Muscle of leg (tissue), 11 donors: ENCODE data around the gene JSRP1. TPM values are rescaled to one million over a fixed set of nuclear protein-coding genes. Genes with fewer than 3 reads are reported as not detected.

Experiments used
- DNase-seq: peaks from one replicate; pipeline ENCODE4 v3.0.0; 2013
- H3K27ac ChIP-seq: one replicate; pipeline ENCODE4 v1.5.1; 2013; ENCODE audit warnings: mild to moderate bottlenecking, low read length, control low read depth
- H3K27me3 ChIP-seq: one replicate; pipeline ENCODE4 v1.6.1; 2013; ENCODE audit warnings: low read length; ENCODE audit not compliant: control insufficient read depth, insufficient read depth
- H3K36me3 ChIP-seq: one replicate; pipeline ENCODE4 v1.6.1; 2013; ENCODE audit warnings: low read length; ENCODE audit not compliant: control insufficient read depth, insufficient read depth
- H3K4me1 ChIP-seq: one replicate; pipeline ENCODE4 v1.6.1; 2013; ENCODE audit warnings: low read length; ENCODE audit not compliant: control insufficient read depth, insufficient read depth
- H3K4me3 ChIP-seq: one replicate; pipeline ENCODE4 v1.5.1; 2013; ENCODE audit warnings: low read length, control low read depth
- H3K9me3 ChIP-seq: replicated peaks from 2 replicates; pipeline ENCODE4 v1.6.1; 2013; ENCODE audit warnings: low read depth, low read length; ENCODE audit not compliant: control insufficient read depth
- WGBS: methylation state at CpG from one replicate; pipeline ENCODE4 v1.1.5; 2013; ENCODE audit warnings: missing lambda C conversion rate; ENCODE audit not compliant: insufficient coverage; 5-methylcytosine and 5-hydroxymethylcytosine counted together
- polyA plus RNA-seq, 8 donors: library from polyadenylated mRNA; unstranded; fragments of 120-200 nt; gene quantifications; one replicate each; pipeline versions ENCODE4 v1.2.1 to v1.2.3, GENCODE V29; 2013; ENCODE audit warnings: inconsistent platforms in 1 of 8, low replicate concordance in 1 of 8; ENCODE audit not compliant: insufficient read length in 8 of 8, insufficient read depth in 1 of 8
- total RNA-seq: library from RNA; stranded (reverse); fragments of 120-200 nt; gene quantifications from one replicate; pipeline ENCODE4 v1.2.4, GENCODE V29; 2013

JSRP1 gene
- total and polyA plus RNA-seq, 9 donors: 58.3 to 107 (median 85.2) TPM

DNA sequence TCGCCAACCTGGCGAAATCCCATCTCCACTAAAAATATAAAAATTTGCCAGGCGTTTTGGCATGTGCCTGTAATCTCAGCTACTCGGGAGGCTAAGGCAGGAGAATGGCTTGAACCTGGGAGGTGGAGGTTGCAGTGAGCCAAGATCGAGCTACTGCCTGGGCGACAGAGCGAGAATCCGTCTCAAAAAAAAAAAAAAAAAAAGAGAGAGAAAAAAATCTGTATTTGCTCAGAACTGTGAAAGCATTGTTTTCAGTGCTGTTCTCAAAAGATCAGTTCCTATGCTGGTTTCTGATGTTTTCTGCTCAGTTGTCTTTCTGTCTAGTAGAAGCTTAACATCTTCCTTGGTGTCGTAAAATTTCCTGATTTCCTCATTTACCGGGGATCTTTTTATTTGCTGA is 17.0 kb downstream of the JSRP1 start:
- WGBS: 25% methylated on average over 4 of the region's 10 CpGs
- H3K27me3 ChIP-seq: no peaks in the 10 kb centered on the region
- H3K4me1 ChIP-seq: peaks cover 63% of the 10 kb centered on the region
- no peak for DNase-seq
- H3K4me3 ChIP-seq: no peak overlapping the region
- H3K9me3 ChIP-seq: no peaks in the 10 kb centered on the region
- H3K27ac ChIP-seq: peak overlapping the region; percentile 29
- peaks cover 43% of the 10 kb centered on the region for H3K36me3 ChIP-seq

DNA sequence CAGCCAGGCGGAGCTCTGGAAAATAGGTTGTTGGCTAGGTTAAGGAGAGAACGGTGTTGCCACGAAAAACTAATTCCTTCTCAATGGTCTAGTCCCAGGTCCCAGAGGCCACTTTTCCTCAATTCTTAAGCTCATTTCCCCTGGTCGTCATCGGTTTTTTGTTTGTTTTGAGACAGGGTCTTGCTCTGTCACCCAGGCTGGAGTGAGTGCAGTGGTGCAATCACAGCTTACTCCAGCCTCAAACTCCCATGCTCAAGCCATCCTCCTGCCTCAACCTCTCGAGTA is 18.4 kb downstream of the JSRP1 start:
- H3K9me3 ChIP-seq: no peaks in the 10 kb centered on the region
- whole genome bisulfite sequencing: no CpG with 5 or more reads among the region's 6 CpGs
- peaks cover 61% of the 10 kb centered on the region for H3K4me1 ChIP-seq
- peaks cover 44% of the 10 kb centered on the region for H3K36me3 ChIP-seq
- H3K27ac ChIP-seq: peak overlapping the region; percentile 100
- H3K4me3 ChIP-seq: peak overlapping the region; percentile 87
- H3K27me3 ChIP-seq: no peaks in the 10 kb centered on the region
- DNase-seq: no peak

DNA sequence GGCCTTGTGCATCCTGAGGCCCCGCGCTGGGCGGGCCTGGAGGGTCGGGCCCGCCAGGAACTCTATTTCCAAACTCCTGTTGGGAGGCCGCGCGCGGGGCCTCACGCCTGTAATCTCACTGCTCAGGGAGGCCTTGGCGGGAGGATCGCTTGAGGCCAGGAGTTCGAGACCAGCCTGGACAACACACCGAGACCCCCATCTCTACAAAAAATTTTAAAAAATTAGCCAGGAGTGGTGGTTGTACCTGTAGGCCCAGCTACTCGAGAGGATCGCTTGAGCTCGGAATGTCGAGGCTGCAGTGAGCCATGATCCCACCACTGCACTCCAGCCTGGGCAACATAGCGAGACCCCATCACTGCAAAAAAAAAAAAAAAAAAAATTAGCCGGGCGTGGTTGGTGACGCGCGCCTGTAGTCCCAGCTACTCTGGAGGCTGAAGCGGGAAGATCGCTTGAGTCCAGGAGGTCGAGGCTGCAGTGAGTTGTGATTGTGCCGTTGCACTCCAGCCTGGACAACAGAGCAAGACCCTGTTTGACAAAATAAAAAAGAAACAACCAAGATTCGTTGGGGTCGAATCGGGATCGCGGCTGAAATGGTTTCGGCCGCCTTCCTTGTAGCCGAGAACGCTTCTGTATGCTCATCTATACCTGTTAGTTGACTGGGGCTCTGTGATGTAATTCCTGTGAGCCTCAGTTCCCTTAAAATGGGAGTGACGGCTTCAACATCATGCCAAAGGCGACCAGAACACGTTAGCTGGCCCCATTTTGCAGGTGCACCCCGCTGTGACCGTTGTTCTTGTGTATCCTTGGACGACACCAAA is 19.0 kb downstream of the JSRP1 start:
- no peaks in the 10 kb centered on the region for H3K9me3 ChIP-seq
- no peak for DNase-seq
- WGBS: 62% methylated on average over 24 of the region's 43 CpGs
- H3K4me1 ChIP-seq: peaks cover 55% of the 10 kb centered on the region
- H3K4me3 ChIP-seq: peak overlapping the region; percentile 87
- H3K36me3 ChIP-seq: peaks cover 44% of the 10 kb centered on the region
- peak overlapping the region; percentile 100 for H3K27ac ChIP-seq
- no peaks in the 10 kb centered on the region for H3K27me3 ChIP-seq

DNA sequence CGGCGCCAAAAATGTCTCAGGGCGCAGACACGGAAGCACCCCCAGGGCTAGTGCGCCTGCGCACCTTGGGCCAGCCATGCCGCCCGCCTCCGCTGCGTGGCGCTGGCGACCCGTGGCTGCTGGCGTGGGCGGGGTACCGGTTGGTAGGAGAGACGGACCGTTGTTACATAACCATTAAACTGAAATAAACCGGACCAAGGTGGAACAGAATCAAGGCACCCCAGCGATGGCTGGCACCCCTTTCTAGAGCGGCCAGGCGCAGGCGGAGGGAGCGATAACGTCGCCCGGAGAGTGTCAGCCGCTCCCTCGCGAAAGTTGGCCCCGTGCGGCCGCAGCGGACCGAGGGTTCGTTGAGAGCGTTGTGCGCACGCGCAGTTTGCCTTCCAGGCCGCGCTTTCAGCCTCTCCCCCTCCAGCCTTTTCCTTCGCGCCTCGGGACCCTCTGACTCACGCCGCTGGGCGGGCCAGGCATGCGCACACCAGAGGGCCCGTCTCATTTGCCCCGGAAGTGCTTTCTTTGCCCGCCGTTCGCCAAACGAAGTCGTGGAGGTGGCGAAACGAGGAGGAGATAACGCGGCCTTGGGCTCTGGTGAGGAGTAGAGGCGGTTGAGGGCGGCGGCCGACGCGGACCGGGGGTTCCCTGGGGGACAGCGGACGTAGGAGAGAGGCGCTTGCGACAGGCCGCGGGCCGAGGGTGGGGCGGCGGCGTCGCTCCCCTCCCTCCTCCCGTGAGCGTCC is 19.7 kb downstream of the JSRP1 start, which contains the start of the genes PLEKHJ1 and SF3A2:
TSS of gene PLEKHJ1 (minus strand) at position 16 of the 737 bp plus-strand sequence. CDS start 81 bp downstream, outside the sequence.
TSS of gene SF3A2 (plus strand) at position 511 of the 737 bp plus-strand sequence. CDS start 6,595 bp downstream, outside the sequence.
- no peaks in the 10 kb centered on the region for H3K9me3 ChIP-seq
- H3K4me1 ChIP-seq: peaks cover 52% of the 10 kb centered on the region
- WGBS: under 1% methylated on average over 73 of the region's 80 CpGs
- H3K36me3 ChIP-seq: peaks cover 50% of the 10 kb centered on the region
- H3K27me3 ChIP-seq: no peaks in the 10 kb centered on the region
- H3K27ac ChIP-seq: peak within 1 kb of the TSS; percentile 100
- DNase-seq: peak; percentile 99
- H3K4me3 ChIP-seq: peak within 1 kb of the TSS; percentile 87

DNA sequence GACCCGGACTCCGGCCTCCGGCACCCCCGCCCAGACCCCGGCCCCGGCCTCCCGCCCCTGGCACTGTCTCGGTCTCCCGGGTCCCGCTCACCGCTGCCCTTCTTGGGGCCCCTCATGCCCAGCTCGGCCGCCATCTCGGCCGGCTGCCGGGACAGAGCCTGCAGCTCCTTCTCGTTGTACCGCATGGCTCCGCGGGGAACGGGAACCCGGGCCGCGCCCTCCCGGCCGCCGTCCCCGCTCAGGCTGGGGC is 20.2 kb downstream of the JSRP1 start:
- Histone ChIP-seq H3K27me3 (no peaks in the 10 kb centered on the region), H3K27ac (no peak overlapping the region), H3K9me3 (no peaks in the 10 kb centered on the region), H3K4me3 (peak overlapping the region; percentile 87), H3K36me3 (peaks cover 51% of the 10 kb centered on the region), H3K4me1 (peaks cover 47% of the 10 kb centered on the region)
- no peak for DNase-seq
- WGBS: 0% methylated on average over 28 of the region's 28 CpGs

DNA sequence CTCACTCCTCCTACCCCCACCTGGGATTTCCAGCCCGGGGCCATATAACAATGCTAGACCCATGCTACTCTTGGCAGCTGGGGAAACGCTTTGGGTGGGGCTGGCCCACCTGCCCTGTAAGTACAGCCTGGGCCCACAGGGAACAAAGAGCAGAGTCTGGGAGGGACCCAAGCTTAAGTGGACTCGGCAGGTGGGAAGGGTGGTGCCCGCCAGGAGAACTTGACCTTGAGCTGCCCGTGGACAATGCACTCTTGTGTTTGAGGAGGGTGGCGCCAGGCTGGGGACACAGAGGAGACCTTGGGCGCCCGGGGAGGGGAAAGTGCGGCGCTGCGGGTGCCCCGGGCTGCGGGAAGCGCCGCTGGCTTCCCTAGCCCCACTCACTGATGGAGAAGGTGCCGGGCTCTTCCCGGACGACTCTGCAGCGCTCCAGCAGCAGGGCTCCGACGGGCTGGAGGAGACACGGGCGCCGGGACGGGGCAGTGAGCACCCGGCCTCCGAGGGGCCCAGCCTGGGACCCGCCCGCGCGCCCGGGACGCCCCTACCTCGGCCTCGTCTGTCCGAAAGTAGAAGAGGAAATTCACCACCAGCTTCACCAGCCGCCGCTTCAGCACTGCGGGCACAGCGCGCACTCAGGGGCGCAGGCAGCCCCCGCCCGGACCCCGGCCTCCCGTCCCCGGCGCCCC is 20.7 kb downstream of the JSRP1 start:
- Histone ChIP-seq H3K27me3 (no peaks in the 10 kb centered on the region), H3K4me1 (peaks cover 43% of the 10 kb centered on the region), H3K36me3 (peaks cover 52% of the 10 kb centered on the region), H3K27ac (peak overlapping the region; percentile 49), H3K9me3 (no peaks in the 10 kb centered on the region), H3K4me3 (peak overlapping the region; percentile 87)
- 0% methylated on average over 32 of the region's 48 CpGs for WGBS
- DNase-seq: no peak

DNA sequence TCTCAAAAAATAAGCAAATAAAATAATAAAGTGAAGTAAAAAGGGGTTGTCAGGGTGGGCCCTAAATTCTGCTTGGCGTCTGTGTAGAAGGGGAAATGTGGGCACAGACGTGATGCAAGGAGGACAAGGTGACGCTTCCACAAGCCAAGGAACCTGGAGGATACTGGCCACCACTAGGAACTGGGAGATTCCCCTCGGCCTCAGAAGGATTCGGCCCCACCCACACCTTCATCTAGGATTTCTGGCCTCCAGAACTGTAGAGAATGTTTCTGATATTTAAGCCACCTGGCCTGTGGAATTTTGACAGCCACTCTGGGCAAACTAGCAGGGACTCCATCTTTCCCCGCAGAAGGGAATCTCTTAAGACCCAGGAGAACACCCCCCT is 21.2 kb downstream of the JSRP1 start:
- H3K27me3 ChIP-seq: no peaks in the 10 kb centered on the region
- H3K36me3 ChIP-seq: peaks cover 58% of the 10 kb centered on the region
- no peak for DNase-seq
- H3K27ac ChIP-seq: peak overlapping the region; percentile 49
- peaks cover 37% of the 10 kb centered on the region for H3K4me1 ChIP-seq
- peak overlapping the region; percentile 87 for H3K4me3 ChIP-seq
- H3K9me3 ChIP-seq: no peaks in the 10 kb centered on the region
- 63% methylated on average over 2 of the region's 6 CpGs for WGBS

DNA sequence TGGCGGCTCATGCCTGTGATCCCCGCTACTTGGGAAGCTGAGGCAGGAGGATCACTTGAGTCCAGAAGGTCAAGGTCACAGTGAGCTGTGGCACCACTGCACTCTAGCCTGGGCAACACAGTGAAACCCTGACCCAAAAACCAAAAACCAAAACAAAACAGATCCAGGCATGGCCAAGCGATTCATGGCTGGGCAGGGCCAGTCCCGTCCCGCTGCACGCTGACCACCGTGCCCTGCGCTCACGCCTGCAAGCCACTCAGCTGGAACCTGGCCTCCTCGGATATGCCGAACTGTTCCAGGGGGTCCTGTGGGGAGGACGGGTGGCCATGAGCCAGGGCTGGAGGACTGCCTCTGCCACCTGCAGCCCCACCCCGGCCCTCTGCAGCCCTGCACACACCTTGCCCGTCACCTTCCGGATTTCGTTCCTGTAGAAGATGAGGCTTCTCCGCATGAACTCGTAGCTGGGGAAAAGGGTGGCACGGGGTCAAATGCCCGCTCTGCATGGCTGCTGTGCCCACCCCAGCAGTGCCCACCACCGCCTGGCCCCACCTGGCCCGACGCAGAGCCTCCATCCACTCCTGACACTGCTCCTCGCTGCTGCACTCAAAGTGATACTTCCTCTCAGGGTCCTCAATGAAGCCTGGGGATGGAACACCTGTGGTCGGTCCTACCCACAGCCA is 22.5 kb downstream of the JSRP1 start:
- 89% methylated on average over 19 of the region's 25 CpGs for WGBS
- no peak overlapping the region for H3K4me3 ChIP-seq
- DNase-seq: no peak
- no peaks in the 10 kb centered on the region for H3K9me3 ChIP-seq
- peaks cover 29% of the 10 kb centered on the region for H3K4me1 ChIP-seq
- no peak overlapping the region for H3K27ac ChIP-seq
- no peaks in the 10 kb centered on the region for H3K27me3 ChIP-seq
- H3K36me3 ChIP-seq: peaks cover 70% of the 10 kb centered on the region

DNA sequence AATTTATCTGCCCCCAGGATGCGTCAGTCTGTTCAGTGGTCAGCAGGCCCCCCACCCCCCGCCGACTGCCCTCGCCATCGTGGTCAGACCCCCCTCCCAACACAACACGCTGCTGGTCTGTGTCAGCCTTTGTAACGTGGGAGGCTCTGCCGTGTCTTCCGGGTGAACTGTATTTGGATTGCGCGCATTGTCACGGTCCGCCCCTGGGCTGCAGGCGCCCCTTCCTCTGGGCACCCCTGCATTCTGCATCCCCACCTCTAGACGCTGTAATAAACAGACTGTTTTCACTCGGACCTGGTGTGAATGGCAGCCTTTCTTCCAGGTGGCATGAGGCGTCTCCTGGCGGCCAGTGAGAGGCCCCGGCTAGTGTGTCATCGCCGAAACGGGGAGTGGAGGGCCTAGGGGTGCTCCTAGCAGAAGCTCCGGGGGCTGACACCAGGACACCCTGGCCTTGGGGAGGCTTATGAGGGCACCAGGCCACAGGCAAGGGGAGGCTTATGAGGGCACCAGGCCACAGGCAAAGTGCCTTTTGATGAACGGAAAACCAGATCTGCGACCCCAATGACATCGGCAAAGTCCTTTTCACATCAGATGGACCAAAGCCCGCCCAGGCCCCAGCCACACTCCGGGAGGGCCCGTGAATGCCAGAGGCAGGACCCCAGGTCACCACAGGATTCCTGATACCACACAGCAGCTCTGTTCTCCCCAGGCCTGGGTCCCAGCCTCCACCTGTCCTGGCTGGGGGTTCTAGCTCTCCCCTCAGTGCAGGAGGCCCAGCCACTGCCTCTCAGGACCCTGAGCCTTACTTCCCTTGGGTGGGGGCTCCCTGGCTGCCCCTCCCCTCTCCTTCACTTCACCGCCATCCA is 23.7 kb downstream of the JSRP1 start:
- Histone ChIP-seq H3K9me3 (no peaks in the 10 kb centered on the region), H3K27ac (no peak overlapping the region), H3K4me1 (peaks cover 18% of the 10 kb centered on the region), H3K36me3 (peaks cover 69% of the 10 kb centered on the region), H3K27me3 (no peaks in the 10 kb centered on the region), H3K4me3 (no peak overlapping the region)
- WGBS: 66% methylated on average over 22 of the region's 30 CpGs
- no peak for DNase-seq
